Keratinocyte (primary cell): ENCODE measurements around the gene FAM53B. TPM values are rescaled to one million over a fixed set of nuclear protein-coding genes. Genes with fewer than 3 reads are reported as not detected.

Experiments
- DNase-seq: peaks from one replicate; pipeline ENCODE4 v3.0.0-alpha.2; 2011; ENCODE audit warnings: low read depth, missing footprints, low spot score
- FAIRE-seq: peaks from 2 replicates; lab custom pipeline; 2011; peaks lifted over from hg19 to GRCh38; lab: Jason Lieb, UNC
- H2AFZ ChIP-seq: 2 replicates; pipeline ENCODE4 v1.6.0; 2012; ENCODE audit warnings: low read length, control low read depth, inconsistent platforms; ENCODE audit not compliant: control insufficient read depth
- H3K27ac ChIP-seq: 2 replicates; pipeline ENCODE4 v1.5.1; 2011; ENCODE audit warnings: low read length; ENCODE audit not compliant: control insufficient read depth, insufficient read depth
- H3K27me3 ChIP-seq: 3 replicates; pipeline ENCODE4 v1.6.0; 2011; ENCODE audit warnings: low read length; ENCODE audit not compliant: control insufficient read depth, insufficient read depth; ENCODE audit errors: extremely low read depth
- H3K36me3 ChIP-seq, 2 experiments: 2 replicates in 1 of 2; 3 replicates in 1 of 2; pipeline ENCODE4 v1.5.1; 2011; ENCODE audit warnings: low read length in 2 of 2, mild to moderate bottlenecking in 1 of 2; ENCODE audit not compliant: control insufficient read depth in 2 of 2, insufficient read depth in 2 of 2; ENCODE audit errors: extremely low read depth in 1 of 2
- H3K4me1 ChIP-seq: 3 replicates; pipeline ENCODE4 v1.5.1; 2011; ENCODE audit warnings: low read length; ENCODE audit not compliant: control insufficient read depth, insufficient read depth; ENCODE audit errors: extremely low read depth
- H3K4me2 ChIP-seq: 3 replicates; pipeline ENCODE4 v1.6.0; 2011; ENCODE audit warnings: low read depth, low read length; ENCODE audit not compliant: control insufficient read depth, insufficient read depth; ENCODE audit errors: extremely low read depth
- H3K4me3 ChIP-seq, 3 experiments: fragments of 200-600 bp in 1 of 3; sonication (generic) in 1 of 3; 2 replicates in 2 of 3; 3 replicates in 1 of 3; pipeline ENCODE4 v1.5.1; 2011 to 2016; ENCODE audit warnings: low read length in 3 of 3, mild to moderate bottlenecking in 3 of 3, control low read depth in 2 of 3, inconsistent platforms in 1 of 3, low read depth in 1 of 3, mixed read lengths in 1 of 3, mixed run types in 1 of 3, moderate library complexity in 1 of 3; ENCODE audit not compliant: control insufficient read depth in 2 of 3, insufficient read depth in 2 of 3; ENCODE audit errors: extremely low read depth in 1 of 3
- H3K79me2 ChIP-seq: 2 replicates; pipeline ENCODE4 v1.6.0; 2012; ENCODE audit warnings: low read length; ENCODE audit not compliant: control insufficient read depth, insufficient read depth
- H3K9ac ChIP-seq: 3 replicates; pipeline ENCODE4 v1.6.0; 2011; ENCODE audit warnings: low read length; ENCODE audit not compliant: control insufficient read depth, insufficient read depth; ENCODE audit errors: extremely low read depth
- H3K9me1 ChIP-seq: 3 replicates; pipeline ENCODE4 v1.6.0; 2011; ENCODE audit warnings: low read length; ENCODE audit not compliant: control insufficient read depth, insufficient read depth; ENCODE audit errors: extremely low read depth
- H3K9me3 ChIP-seq: 2 replicates; pipeline ENCODE4 v1.5.1; 2012; ENCODE audit warnings: low read depth, low read length; ENCODE audit not compliant: control insufficient read depth
- H4K20me1 ChIP-seq: 3 replicates; pipeline ENCODE4 v1.6.0; 2011; ENCODE audit warnings: low read length; ENCODE audit not compliant: control insufficient read depth, insufficient read depth; ENCODE audit errors: extremely low read depth
- EZH2 ChIP-seq: IDR thresholded peaks from one replicate; pipeline ENCODE4 v1.6.1; 2012; ENCODE audit warnings: inconsistent platforms, mild to moderate bottlenecking, low read length, moderate library complexity
- dilution Hi-C: fragments of 300-500 bp; cut with MboI; formaldehyde crosslinking; loops from one replicate; pipeline ENCODE4 v1.7.0; 2020; ENCODE audit warnings: low sequenced_read_pairs; ENCODE audit not compliant: extremely low pct_ligation_motif_present
- polyA plus RNA-seq, 5 experiments: library from polyadenylated mRNA; depleted of rRNA in 3 of 5; stranded (reverse) in 3 of 5; stranded (forward) in 1 of 5; unstranded in 1 of 5; fragments of >200 nt; gene quantifications; 1 replicate in 1 of 5; 2 replicates in 3 of 5; 3 replicates in 1 of 5; pipeline versions ENCODE4 v1.2.1 to v1.2.3, GENCODE V29; 2011 to 2012; ENCODE audit warnings: missing spikeins in 2 of 5, low read depth in 1 of 5, low replicate concordance in 1 of 5
- TF ChIP-seq, protein P1 (sequence below), 3 experiments: IDR thresholded peaks in 1 of 3; conservative IDR thresholded peaks in 1 of 3; optimal IDR thresholded peaks in 1 of 3; 2 replicates in 2 of 3; 3 replicates in 1 of 3; pipeline versions ENCODE3 to v1.5.1; 2011; ENCODE audit warnings: low read length in 3 of 3, mild to moderate bottlenecking in 3 of 3, moderate library complexity in 2 of 3, control low read depth in 1 of 3, inconsistent platforms in 1 of 3; ENCODE audit not compliant: insufficient read depth in 2 of 3; ENCODE audit errors: extremely low read depth in 1 of 3

The FAM53B gene
- polyA plus RNA-seq, 1 donor (not counting 4 experiments of a cell fraction or from before 2014, with no cell fraction given), result 8.6 TPM

DNA sequence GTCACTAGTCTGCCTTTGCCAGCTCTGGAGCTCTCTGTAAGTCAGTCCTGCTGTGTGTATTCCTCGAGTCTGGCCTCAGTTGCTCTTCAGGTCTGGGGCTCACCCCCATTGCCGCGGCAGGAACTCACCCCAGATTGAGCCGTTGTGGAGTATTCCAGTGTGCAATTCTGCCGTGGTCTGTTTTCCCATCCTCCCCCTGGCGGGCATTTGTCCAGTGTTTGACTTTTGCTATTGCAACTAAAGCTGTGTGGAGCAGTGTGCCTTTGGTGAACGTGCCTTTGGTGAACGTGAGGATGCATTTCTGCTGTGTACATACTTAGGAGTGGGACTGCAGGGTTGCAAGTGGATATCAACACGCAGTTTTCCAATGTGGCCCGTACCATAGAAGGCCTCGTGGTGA is 134.5 kb downstream of the FAM53B start:
- FAIRE-seq, result no peak
- Histone ChIP-seq H3K4me1 (no peaks in the 10 kb centered on the region), H3K27me3 (peaks cover 4% of the 10 kb centered on the region)

DNA sequence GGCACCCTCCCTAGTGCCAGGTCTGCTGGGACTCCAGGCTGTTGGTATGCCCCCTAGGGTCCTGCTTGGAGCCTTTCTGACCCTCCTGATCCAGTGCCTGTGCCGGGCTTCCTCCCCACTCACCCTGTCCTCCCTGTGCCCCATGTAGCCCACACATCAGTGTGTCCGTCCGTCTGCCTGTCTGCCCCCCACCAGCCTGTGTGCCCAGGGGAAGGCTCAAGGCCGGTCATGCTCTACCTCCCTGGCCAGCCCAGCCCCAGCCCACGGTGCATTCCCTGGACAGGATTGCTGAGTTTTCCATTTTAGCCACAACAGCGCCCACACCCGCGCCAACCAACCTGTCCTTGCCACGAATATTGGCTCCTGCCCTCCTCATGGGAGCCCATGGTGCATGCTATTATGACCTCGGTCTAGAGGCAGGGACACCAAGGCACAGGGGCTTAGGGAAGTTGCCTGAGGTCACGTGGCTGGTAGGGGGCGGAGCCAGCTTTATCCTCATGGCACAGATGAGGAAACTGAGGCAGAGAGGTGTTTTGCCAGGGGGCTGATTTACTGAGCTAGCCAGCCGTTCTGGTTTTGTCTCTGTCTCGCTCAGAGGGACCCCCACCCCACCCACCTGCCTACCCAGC is 136.0 kb downstream of the FAM53B start:
- dilution Hi-C loops, result no loop called here
- no peak overlapping the region for H3K4me2 ChIP-seq
- peaks cover 4% of the 10 kb centered on the region for H3K27me3 ChIP-seq
- H2AFZ ChIP-seq, result no peak overlapping the region
- no peak overlapping the region for H3K4me3 ChIP-seq
- no peak overlapping the region for H3K27ac ChIP-seq
- no peaks in the 10 kb centered on the region for H3K4me1 ChIP-seq
- TF ChIP-seq, protein P1, sequence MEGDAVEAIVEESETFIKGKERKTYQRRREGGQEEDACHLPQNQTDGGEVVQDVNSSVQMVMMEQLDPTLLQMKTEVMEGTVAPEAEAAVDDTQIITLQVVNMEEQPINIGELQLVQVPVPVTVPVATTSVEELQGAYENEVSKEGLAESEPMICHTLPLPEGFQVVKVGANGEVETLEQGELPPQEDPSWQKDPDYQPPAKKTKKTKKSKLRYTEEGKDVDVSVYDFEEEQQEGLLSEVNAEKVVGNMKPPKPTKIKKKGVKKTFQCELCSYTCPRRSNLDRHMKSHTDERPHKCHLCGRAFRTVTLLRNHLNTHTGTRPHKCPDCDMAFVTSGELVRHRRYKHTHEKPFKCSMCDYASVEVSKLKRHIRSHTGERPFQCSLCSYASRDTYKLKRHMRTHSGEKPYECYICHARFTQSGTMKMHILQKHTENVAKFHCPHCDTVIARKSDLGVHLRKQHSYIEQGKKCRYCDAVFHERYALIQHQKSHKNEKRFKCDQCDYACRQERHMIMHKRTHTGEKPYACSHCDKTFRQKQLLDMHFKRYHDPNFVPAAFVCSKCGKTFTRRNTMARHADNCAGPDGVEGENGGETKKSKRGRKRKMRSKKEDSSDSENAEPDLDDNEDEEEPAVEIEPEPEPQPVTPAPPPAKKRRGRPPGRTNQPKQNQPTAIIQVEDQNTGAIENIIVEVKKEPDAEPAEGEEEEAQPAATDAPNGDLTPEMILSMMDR (optimal IDR thresholded peaks at IDR 0.05 in 1 of 3, IDR thresholded peaks at IDR 0.05 in 1 of 3, conservative IDR thresholded peaks at IDR 0.05 in 1 of 3; ENCODE audit: extremely low read depth in 1 of 3, insufficient read depth in 2 of 3, low read length in 3 of 3), result no peak
- TF ChIP-seq EZH2, result no peak
- H3K9ac ChIP-seq, result no peak overlapping the region
- FAIRE-seq, result no peak
- H4K20me1 ChIP-seq, result no peaks in the 10 kb centered on the region
- H3K36me3 ChIP-seq, result no peaks in the 10 kb centered on the region
- no peak for DNase-seq
- H3K9me3 ChIP-seq, result no peaks in the 10 kb centered on the region
- no peaks in the 10 kb centered on the region for H3K79me2 ChIP-seq
- no peaks in the 10 kb centered on the region for H3K9me1 ChIP-seq

More for the DNA sequence above, 134.5 kb downstream of the FAM53B start:
- Histone ChIP-seq H3K79me2 (no peaks in the 10 kb centered on the region), H2AFZ (no peak overlapping the region), H3K27ac (no peak overlapping the region), H3K4me2 (no peak overlapping the region), H3K4me3 (no peak overlapping the region), H4K20me1 (no peaks in the 10 kb centered on the region), H3K9me3 (no peaks in the 10 kb centered on the region), H3K9me1 (no peaks in the 10 kb centered on the region), H3K9ac (no peak overlapping the region), H3K36me3 (no peaks in the 10 kb centered on the region)
- TF ChIP-seq EZH2, result no peak
- TF ChIP-seq, protein P1 (optimal IDR thresholded peaks at IDR 0.05 in 1 of 3, IDR thresholded peaks at IDR 0.05 in 1 of 3, conservative IDR thresholded peaks at IDR 0.05 in 1 of 3; ENCODE audit: extremely low read depth in 1 of 3, insufficient read depth in 2 of 3, low read length in 3 of 3), result no peak
- no peak for DNase-seq
- dilution Hi-C loops, result no loop called here
